Measurements from ENCODE around the gene PRDX2.

PRDX2 gene

DNA sequence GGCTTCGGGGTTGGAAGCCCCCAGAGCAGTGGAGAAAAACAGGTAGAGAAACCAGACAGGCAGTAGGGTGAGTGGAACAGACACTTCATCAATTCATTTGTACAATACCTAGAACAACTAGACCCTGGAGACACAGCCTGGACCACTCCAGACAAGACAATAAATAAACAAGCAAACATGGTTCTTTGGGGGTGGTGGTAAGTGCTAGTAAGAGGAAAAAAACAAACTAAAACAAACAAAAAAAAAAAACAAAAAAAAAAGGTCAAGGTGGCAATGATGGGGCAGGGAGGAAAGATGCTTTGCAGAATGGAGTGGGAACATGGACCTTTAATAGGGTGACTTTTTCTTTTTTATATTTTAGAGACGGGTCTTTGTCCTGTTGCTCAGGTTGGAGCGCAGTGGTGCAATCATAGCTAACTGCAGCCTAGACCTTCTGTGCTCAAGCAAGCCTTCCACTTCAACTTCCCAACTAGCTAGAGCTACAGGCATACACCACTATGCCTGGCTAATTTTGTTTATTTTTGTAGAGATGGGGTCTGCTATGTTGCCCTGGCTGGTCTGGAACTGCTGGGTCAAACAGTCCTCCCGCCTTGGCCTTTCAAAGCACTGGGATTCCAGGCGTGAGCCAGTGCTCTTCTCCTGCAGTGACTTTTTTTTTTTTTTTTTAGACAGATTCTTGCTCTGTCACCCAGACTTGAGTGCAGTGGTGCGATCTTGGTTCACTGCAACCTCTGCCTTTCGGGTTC lies 7.2 kb downstream of the PRDX2 start:
- H3K27ac ChIP-seq (ENCODE audit: low read depth, low read length, poor library complexity, severe bottlenecking): peak overlapping the region; percentile 42
- H3K79me2 ChIP-seq (ENCODE audit: insufficient read depth, low read length): no peaks in the 10 kb centered on the region
- peaks cover 30% of the 10 kb centered on the region for H3K4me1 ChIP-seq (ENCODE audit: insufficient read depth, low read length, severe bottlenecking)
- H3K9me2 ChIP-seq (ENCODE audit: low read depth, low read length): no peaks in the 10 kb centered on the region
- no peak overlapping the region for H2AFZ ChIP-seq (ENCODE audit: low read length)
- H3K9me3 ChIP-seq (ENCODE audit: low read length): no peaks in the 10 kb centered on the region
- peak overlapping the region; percentile 77 for H3K4me2 ChIP-seq (ENCODE audit: low read length)
- no peaks in the 10 kb centered on the region for H3K27me3 ChIP-seq (ENCODE audit: insufficient read depth, low read length)
- no peaks in the 10 kb centered on the region for H4K20me1 ChIP-seq (ENCODE audit: insufficient read depth, low read length)
- TF ChIP-seq EZH2 (IDR thresholded peaks at IDR 0.05; ENCODE audit: borderline replicate concordance, low read length) (no peak), CTCF (IDR thresholded peaks at IDR 0.05; ENCODE audit: low read length) (no peak)
- H3F3A ChIP-seq (ENCODE audit: insufficient read depth, low read length): no peaks in the 10 kb centered on the region
- peak overlapping the region; percentile 76 for H3K4me3 ChIP-seq (ENCODE audit: low read depth, low read length, poor library complexity, severe bottlenecking)
- H3K9ac ChIP-seq (ENCODE audit: low read length): peak overlapping the region; percentile 77
- H3K36me3 ChIP-seq (ENCODE audit: insufficient read depth, low read length): peaks cover 4% of the 10 kb centered on the region; the same call in 1 of the 2 replicates

DNA sequence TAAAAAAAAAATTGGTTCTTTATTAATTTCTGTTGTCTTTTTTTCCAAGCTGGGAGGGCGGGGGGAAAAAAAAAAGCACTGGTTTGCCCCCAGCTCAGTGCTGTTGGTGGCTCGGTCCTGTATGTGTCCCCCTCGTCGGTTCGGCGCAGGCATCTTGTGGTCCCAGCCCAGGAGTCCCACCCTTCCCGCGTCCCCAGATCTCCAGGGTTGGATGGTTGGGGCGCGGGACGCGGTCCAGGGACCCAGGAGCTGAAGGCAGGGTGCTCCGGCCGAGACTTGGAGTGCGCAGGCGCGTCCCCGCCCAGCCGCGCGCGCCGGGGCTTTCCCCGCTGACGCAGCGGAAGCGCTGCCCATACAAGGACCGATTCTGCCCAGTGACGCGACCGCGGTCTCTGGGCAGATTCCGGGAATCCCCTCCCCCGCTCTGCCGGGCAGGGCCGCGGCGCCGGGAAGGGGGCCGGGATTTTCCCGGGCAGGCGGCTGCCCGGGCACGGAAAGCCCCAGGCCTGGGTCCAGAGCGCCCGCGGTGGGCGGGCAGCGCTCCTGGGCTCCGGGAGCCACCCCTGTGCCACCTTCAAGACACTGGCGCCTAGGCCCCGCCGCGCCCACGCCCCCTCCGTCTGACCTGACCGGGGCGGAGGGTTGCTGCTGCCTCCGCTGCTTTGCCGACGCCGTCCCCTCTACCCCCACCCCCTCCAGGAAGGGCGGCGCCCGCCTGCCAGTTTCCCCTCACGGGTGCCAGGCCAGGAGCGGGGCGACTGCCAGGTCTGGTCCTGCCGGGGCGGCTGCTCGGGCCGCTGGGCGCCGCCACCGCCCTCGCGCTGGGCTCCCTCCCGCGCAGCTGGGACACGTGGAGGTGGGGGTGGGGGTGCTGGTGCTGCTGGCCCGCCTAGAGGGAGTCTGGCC lies 8.1 kb downstream of the PRDX2 start:
- Histone ChIP-seq H3K4me3 (ENCODE audit: low read depth, low read length, poor library complexity, severe bottlenecking) (peak overlapping the region; percentile 76), H3K4me1 (ENCODE audit: insufficient read depth, low read length, severe bottlenecking) (peaks cover 38% of the 10 kb centered on the region), H3K79me2 (ENCODE audit: insufficient read depth, low read length) (no peaks in the 10 kb centered on the region), H3K9ac (ENCODE audit: low read length) (peak overlapping the region; percentile 77), H3K36me3 (ENCODE audit: insufficient read depth, low read length) (peaks cover 1% of the 10 kb centered on the region; the same call in 1 of the 2 replicates), H3F3A (ENCODE audit: insufficient read depth, low read length) (no peaks in the 10 kb centered on the region), H3K27me3 (ENCODE audit: insufficient read depth, low read length) (no peaks in the 10 kb centered on the region), H3K4me2 (ENCODE audit: low read length) (peak overlapping the region; percentile 77), H4K20me1 (ENCODE audit: insufficient read depth, low read length) (no peaks in the 10 kb centered on the region), H2AFZ (ENCODE audit: low read length) (no peak overlapping the region), H3K9me3 (ENCODE audit: low read length) (no peaks in the 10 kb centered on the region), H3K9me2 (ENCODE audit: low read depth, low read length) (no peaks in the 10 kb centered on the region), H3K27ac (ENCODE audit: low read depth, low read length, poor library complexity, severe bottlenecking) (peak overlapping the region; percentile 87)
- no peak for TF ChIP-seq EZH2 (IDR thresholded peaks at IDR 0.05; ENCODE audit: borderline replicate concordance, low read length)

GRCh38 chr19:12792853-12793289 lies 8.7 kb downstream of the PRDX2 start:
- H3K9me2 ChIP-seq (ENCODE audit: low read depth, low read length): no peaks in the 10 kb centered on the region
- no peaks in the 10 kb centered on the region for H4K20me1 ChIP-seq (ENCODE audit: insufficient read depth, low read length)
- H3K9ac ChIP-seq (ENCODE audit: low read length): peak overlapping the region; percentile 77
- H3K27me3 ChIP-seq (ENCODE audit: insufficient read depth, low read length): no peaks in the 10 kb centered on the region
- no peaks in the 10 kb centered on the region; the same call in 1 of the 2 replicates for H3K36me3 ChIP-seq (ENCODE audit: insufficient read depth, low read length)
- no peaks in the 10 kb centered on the region for H3K79me2 ChIP-seq (ENCODE audit: insufficient read depth, low read length)
- peak overlapping the region; percentile 77 for H3K4me2 ChIP-seq (ENCODE audit: low read length)
- H3K9me3 ChIP-seq (ENCODE audit: low read length): no peaks in the 10 kb centered on the region
- TF ChIP-seq EZH2 (IDR thresholded peaks at IDR 0.05; ENCODE audit: borderline replicate concordance, low read length): no peak
- peaks cover 44% of the 10 kb centered on the region for H3K4me1 ChIP-seq (ENCODE audit: insufficient read depth, low read length, severe bottlenecking)
- peak overlapping the region; percentile 76 for H3K4me3 ChIP-seq (ENCODE audit: low read depth, low read length, poor library complexity, severe bottlenecking)
- H2AFZ ChIP-seq (ENCODE audit: low read length): no peak overlapping the region
- H3K27ac ChIP-seq (ENCODE audit: low read depth, low read length, poor library complexity, severe bottlenecking): peak overlapping the region; percentile 87
- H3F3A ChIP-seq (ENCODE audit: insufficient read depth, low read length): no peaks in the 10 kb centered on the region

Data from OCI-LY1 (cell line).